Measurements from ENCODE around the gene ZMYND15.
"Not testable (repeated sequence)": the region's sequence is repeated elsewhere in the genome, so short reads cannot be mapped to it uniquely, and the experiment has no call there.

The ZMYND15 gene

DNA sequence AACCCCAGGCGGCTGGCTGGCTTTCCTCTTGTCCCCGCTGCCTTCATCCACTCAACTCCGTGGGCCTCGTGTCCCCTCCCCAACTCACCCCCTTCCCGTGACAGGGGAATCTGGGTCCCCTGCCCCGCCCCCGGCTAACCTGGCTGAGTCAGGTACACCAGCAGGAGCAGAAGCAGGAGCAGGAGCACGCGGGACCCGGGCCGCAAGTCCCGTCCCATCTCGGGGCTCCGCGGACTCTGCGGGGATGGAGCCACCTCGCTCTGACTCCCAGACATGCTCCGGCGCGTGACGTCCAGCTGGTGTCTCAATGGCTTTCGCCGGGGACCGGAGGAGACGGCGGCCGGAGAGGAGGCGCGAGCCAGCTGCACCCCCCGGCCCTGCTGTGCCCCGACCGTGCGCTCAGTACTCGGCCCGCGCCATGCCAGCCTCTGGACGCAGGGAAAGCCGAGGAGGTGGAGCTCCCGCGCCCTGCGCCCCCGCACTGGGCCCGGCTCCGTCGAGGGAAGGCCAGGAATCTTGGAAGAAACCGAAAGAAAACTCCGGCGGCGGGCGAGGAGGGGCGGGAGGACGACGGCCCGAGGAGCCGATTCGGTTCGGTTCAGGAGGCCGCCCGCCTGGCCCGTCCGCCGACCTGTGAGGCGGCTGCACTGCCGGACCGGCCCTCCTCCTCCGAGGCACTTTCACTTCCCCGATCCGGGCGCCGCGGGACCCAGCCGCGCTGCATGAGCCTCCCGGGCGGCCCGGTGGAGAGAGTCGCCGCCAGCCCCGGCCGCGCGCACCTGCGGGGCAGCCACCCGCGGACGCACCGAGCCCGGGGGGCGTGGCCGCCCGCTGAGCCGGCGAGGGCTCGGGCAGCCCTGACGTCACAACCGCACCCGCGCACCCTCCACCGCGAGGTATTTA lies at the start of gene ZMYND15, which contains the start of gene CXCL16:
Gene ZMYND15 (plus strand): TSS at position 712 of the 903 bp plus-strand sequence. CDS start 716 bp downstream, outside the sequence.
Gene CXCL16 (minus strand): TSS at position 807 of the 903 bp plus-strand sequence. CDS start 589 bp downstream, at position 218.
- Histone ChIP-seq H3K9me3 (ENCODE audit: control insufficient read depth in 5 of 5, low read length in 5 of 5) (no peaks in the 10 kb centered on the region), H3K36me3 (ENCODE audit: control insufficient read depth in 5 of 5, insufficient read depth in 5 of 5, low read length in 5 of 5) (peaks cover 0 to 6% (median 0%) of the 10 kb centered on the region in 5 donors), H3K4me3 (ENCODE audit: low read depth in 1 of 5, low read length in 5 of 5) (peak within 1 kb of the TSS; percentile 54 to 83 (median 73)), H3K9ac (ENCODE audit: low read length in 5 of 5) (peak within 1 kb of the TSS; percentile 38 to 84 (median 73)), H3K4me1 (ENCODE audit: control insufficient read depth in 5 of 5, insufficient read depth in 5 of 5, low read length in 5 of 5) (peaks cover 0 to 41% (median 19%) of the 10 kb centered on the region in 5 donors), H3K27ac (ENCODE audit: low read depth, low read length) (peak within 1 kb of the TSS; percentile 23), H3K27me3 (ENCODE audit: control insufficient read depth in 5 of 5, insufficient read depth in 4 of 5, low read length in 5 of 5) (peaks cover under 1 to 10% (median 3%) of the 10 kb centered on the region in 5 donors)

GRCh38 chr17:4689872-4690271 lies 49.8 kb upstream of the ZMYND15 start:
- H3K9ac ChIP-seq (ENCODE audit: low read length in 5 of 5); H3K4me1 ChIP-seq (ENCODE audit: control insufficient read depth in 5 of 5, insufficient read depth in 5 of 5, low read length in 5 of 5); H3K4me3 ChIP-seq (ENCODE audit: low read depth in 1 of 5, low read length in 5 of 5); H3K27me3 ChIP-seq (ENCODE audit: control insufficient read depth in 5 of 5, insufficient read depth in 4 of 5, low read length in 5 of 5); H3K27ac ChIP-seq (ENCODE audit: low read depth, low read length); H3K9me3 ChIP-seq (ENCODE audit: control insufficient read depth in 5 of 5, low read length in 5 of 5): not testable (repeated sequence)
- H3K36me3 ChIP-seq (ENCODE audit: control insufficient read depth in 5 of 5, insufficient read depth in 5 of 5, low read length in 5 of 5), result peaks cover 2 to 29% (median 17%) of the 10 kb centered on the region in 5 donors

DNA sequence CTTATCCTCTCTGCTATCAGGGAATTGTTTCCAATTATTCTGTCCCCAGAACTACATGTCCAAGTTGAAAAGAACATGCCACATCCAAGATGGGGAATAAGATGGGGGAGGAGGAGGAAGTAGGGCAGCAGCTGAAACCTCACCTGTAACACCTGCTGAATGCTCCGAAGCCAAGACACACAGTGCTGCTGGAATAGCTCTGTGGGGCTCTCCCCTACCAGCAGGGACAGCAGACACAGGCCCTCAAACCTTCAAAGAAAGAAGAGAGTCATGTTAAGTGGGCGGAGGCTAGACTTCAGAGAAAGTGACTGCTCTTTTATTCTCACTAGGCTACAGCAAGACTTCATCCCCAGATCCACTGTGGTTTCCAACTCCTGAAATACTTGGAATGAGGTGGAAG lies 48.9 kb upstream of the ZMYND15 start:
- H3K27ac ChIP-seq (ENCODE audit: low read depth, low read length), result no peak overlapping the region
- peaks cover 2 to 29% (median 17%) of the 10 kb centered on the region in 5 donors for H3K36me3 ChIP-seq (ENCODE audit: control insufficient read depth in 5 of 5, insufficient read depth in 5 of 5, low read length in 5 of 5)
- no peaks in the 10 kb centered on the region for H3K4me1 ChIP-seq (ENCODE audit: control insufficient read depth in 5 of 5, insufficient read depth in 5 of 5, low read length in 5 of 5)
- H3K9me3 ChIP-seq (ENCODE audit: control insufficient read depth in 5 of 5, low read length in 5 of 5), result no peaks in the 10 kb centered on the region
- no peaks in the 10 kb centered on the region for H3K27me3 ChIP-seq (ENCODE audit: control insufficient read depth in 5 of 5, insufficient read depth in 4 of 5, low read length in 5 of 5)
- no peak overlapping the region for H3K4me3 ChIP-seq (ENCODE audit: low read depth in 1 of 5, low read length in 5 of 5)
- peak overlapping the region in 1 of 5 donors; percentile 24 for H3K9ac ChIP-seq (ENCODE audit: low read length in 5 of 5)

GRCh38 chr17:4691686-4692085 lies 47.9 kb upstream of the ZMYND15 start:
- H3K9me3 ChIP-seq (ENCODE audit: control insufficient read depth in 5 of 5, low read length in 5 of 5), result no peaks in the 10 kb centered on the region
- H3K27ac ChIP-seq (ENCODE audit: low read depth, low read length), result no peak overlapping the region
- H3K27me3 ChIP-seq (ENCODE audit: control insufficient read depth in 5 of 5, insufficient read depth in 4 of 5, low read length in 5 of 5), result no peaks in the 10 kb centered on the region
- peaks cover 2 to 29% (median 19%) of the 10 kb centered on the region in 5 donors for H3K36me3 ChIP-seq (ENCODE audit: control insufficient read depth in 5 of 5, insufficient read depth in 5 of 5, low read length in 5 of 5)
- H3K4me3 ChIP-seq (ENCODE audit: low read depth in 1 of 5, low read length in 5 of 5), result no peak overlapping the region
- H3K4me1 ChIP-seq (ENCODE audit: control insufficient read depth in 5 of 5, insufficient read depth in 5 of 5, low read length in 5 of 5), result no peaks in the 10 kb centered on the region
- no peak overlapping the region for H3K9ac ChIP-seq (ENCODE audit: low read length in 5 of 5)

DNA sequence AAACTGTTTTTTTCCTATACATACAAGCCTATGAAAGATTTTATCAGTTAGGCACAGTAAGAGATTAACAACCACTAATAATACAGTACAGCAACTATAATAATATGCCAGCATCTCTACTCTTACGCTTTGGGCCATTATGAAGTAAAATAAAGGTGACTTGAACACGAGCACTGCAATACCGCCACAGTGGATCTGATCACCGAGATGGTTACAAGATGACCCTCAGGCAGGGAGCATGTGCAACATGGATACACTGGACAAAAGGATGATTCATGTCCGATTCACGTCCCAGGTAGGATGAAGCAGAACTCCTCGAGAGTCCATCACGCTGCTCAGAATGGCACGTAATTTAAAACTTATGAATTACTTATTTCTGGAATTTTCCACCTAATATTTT lies 46.2 kb upstream of the ZMYND15 start:
- H3K4me3 ChIP-seq (ENCODE audit: low read depth in 1 of 5, low read length in 5 of 5), result no peak overlapping the region
- no peak overlapping the region for H3K9ac ChIP-seq (ENCODE audit: low read length in 5 of 5)
- no peak overlapping the region for H3K27ac ChIP-seq (ENCODE audit: low read depth, low read length)
- no peaks in the 10 kb centered on the region for H3K9me3 ChIP-seq (ENCODE audit: control insufficient read depth in 5 of 5, low read length in 5 of 5)
- no peaks in the 10 kb centered on the region for H3K27me3 ChIP-seq (ENCODE audit: control insufficient read depth in 5 of 5, insufficient read depth in 4 of 5, low read length in 5 of 5)
- no peaks in the 10 kb centered on the region for H3K4me1 ChIP-seq (ENCODE audit: control insufficient read depth in 5 of 5, insufficient read depth in 5 of 5, low read length in 5 of 5)
- peaks cover 2 to 31% (median 22%) of the 10 kb centered on the region in 5 donors for H3K36me3 ChIP-seq (ENCODE audit: control insufficient read depth in 5 of 5, insufficient read depth in 5 of 5, low read length in 5 of 5)

DNA sequence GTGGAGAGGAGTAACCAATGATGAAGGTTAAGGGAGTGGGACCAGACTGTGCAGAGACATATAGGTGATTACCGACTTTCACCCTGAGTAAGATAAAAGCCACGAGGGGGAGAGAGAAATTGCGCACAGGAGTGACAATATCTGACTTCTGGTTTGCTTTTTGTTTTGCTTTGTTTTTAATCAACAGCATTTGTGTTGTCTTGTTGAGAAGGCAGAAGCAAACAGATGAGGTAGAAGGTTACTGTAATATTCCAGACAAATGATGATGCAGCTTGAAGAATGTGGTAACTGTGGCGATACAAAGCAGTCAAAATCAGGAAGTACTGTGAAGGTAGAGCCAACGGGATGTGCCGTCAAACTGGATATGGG lies 43.2 kb upstream of the ZMYND15 start:
- no peaks in the 10 kb centered on the region for H3K27me3 ChIP-seq (ENCODE audit: control insufficient read depth in 5 of 5, insufficient read depth in 4 of 5, low read length in 5 of 5)
- H3K27ac ChIP-seq (ENCODE audit: low read depth, low read length), result no peak overlapping the region
- H3K4me3 ChIP-seq (ENCODE audit: low read depth in 1 of 5, low read length in 5 of 5), result no peak overlapping the region

GRCh38 chr17:4699401-4700056 lies 40.1 kb upstream of the ZMYND15 start:
- H3K27ac ChIP-seq (ENCODE audit: low read depth, low read length); H3K9me3 ChIP-seq (ENCODE audit: control insufficient read depth in 5 of 5, low read length in 5 of 5); H3K4me3 ChIP-seq (ENCODE audit: low read depth in 1 of 5, low read length in 5 of 5); H3K27me3 ChIP-seq (ENCODE audit: control insufficient read depth in 5 of 5, insufficient read depth in 4 of 5, low read length in 5 of 5); H3K9ac ChIP-seq (ENCODE audit: low read length in 5 of 5): not testable (repeated sequence)
- H3K36me3 ChIP-seq (ENCODE audit: control insufficient read depth in 5 of 5, insufficient read depth in 5 of 5, low read length in 5 of 5), result peaks cover 0 to 16% (median 7%) of the 10 kb centered on the region in 5 donors
- peaks cover 4 to 20% (median 15%) of the 10 kb centered on the region in 5 donors for H3K4me1 ChIP-seq (ENCODE audit: control insufficient read depth in 5 of 5, insufficient read depth in 5 of 5, low read length in 5 of 5)

More for the DNA sequence above, 43.2 kb upstream of the ZMYND15 start:
- peaks cover 0 to 20% (median 7%) of the 10 kb centered on the region in 5 donors for H3K36me3 ChIP-seq (ENCODE audit: control insufficient read depth in 5 of 5, insufficient read depth in 5 of 5, low read length in 5 of 5)
- H3K4me1 ChIP-seq (ENCODE audit: control insufficient read depth in 5 of 5, insufficient read depth in 5 of 5, low read length in 5 of 5), result no peaks in the 10 kb centered on the region
- H3K9ac ChIP-seq (ENCODE audit: low read length in 5 of 5), result no peak overlapping the region
- no peaks in the 10 kb centered on the region for H3K9me3 ChIP-seq (ENCODE audit: control insufficient read depth in 5 of 5, low read length in 5 of 5)

DNA sequence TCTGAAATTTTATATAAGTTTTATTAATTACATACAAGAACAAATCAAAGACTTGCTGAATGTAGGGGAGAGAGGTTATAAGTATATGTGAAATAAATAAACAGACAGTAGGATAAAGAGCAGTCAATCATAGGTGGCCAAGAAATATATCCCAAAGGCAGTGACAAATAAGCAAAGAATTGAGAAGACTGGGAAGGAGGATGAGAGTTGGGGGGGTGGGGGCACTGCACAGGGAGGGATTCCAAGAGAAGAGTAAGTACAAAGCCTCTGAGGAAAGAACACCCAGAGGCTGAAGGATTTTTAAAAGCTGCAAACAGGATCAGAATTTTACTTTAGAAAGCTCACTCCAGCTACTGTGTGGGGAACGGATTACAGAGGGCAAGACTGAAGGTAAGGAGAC lies 38.5 kb upstream of the ZMYND15 start:
- Histone ChIP-seq H3K36me3 (ENCODE audit: control insufficient read depth in 5 of 5, insufficient read depth in 5 of 5, low read length in 5 of 5) (peaks cover 0 to 13% (median 7%) of the 10 kb centered on the region in 5 donors), H3K4me1 (ENCODE audit: control insufficient read depth in 5 of 5, insufficient read depth in 5 of 5, low read length in 5 of 5) (peaks cover 4 to 21% (median 18%) of the 10 kb centered on the region in 5 donors), H3K9ac (ENCODE audit: low read length in 5 of 5) (no peak overlapping the region), H3K9me3 (ENCODE audit: control insufficient read depth in 5 of 5, low read length in 5 of 5) (no peaks in the 10 kb centered on the region), H3K27ac (ENCODE audit: low read depth, low read length) (no peak overlapping the region), H3K4me3 (ENCODE audit: low read depth in 1 of 5, low read length in 5 of 5) (no peak overlapping the region), H3K27me3 (ENCODE audit: control insufficient read depth in 5 of 5, insufficient read depth in 4 of 5, low read length in 5 of 5) (no peaks in the 10 kb centered on the region)

DNA sequence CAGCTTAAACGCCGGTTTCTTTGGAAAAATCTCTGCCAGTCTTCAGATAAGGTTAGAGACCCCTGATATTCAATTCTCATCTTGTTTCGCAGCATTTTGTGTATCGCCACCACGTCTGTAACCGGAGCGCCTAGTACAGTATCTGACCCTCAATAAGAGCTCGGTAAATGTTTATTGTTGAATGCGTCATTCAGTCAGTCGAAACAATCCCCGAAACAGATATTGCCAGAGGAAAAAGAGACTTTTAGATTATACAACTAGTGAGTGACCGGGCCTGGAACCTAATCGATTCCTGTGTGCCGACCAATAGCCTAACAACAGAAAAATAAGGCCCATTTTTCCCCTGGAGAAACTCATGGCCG lies 36.3 kb upstream of the ZMYND15 start:
- peak overlapping the region; percentile 80 to 93 (median 86) for H3K9ac ChIP-seq (ENCODE audit: low read length in 5 of 5)
- peak overlapping the region; percentile 46 for H3K27ac ChIP-seq (ENCODE audit: low read depth, low read length)
- peak overlapping the region; percentile 86 to 97 (median 93) for H3K4me3 ChIP-seq (ENCODE audit: low read depth in 1 of 5, low read length in 5 of 5)
- peaks cover 4 to 21% (median 18%) of the 10 kb centered on the region in 5 donors for H3K4me1 ChIP-seq (ENCODE audit: control insufficient read depth in 5 of 5, insufficient read depth in 5 of 5, low read length in 5 of 5)
- H3K27me3 ChIP-seq (ENCODE audit: control insufficient read depth in 5 of 5, insufficient read depth in 4 of 5, low read length in 5 of 5), result no peaks in the 10 kb centered on the region
- H3K36me3 ChIP-seq (ENCODE audit: control insufficient read depth in 5 of 5, insufficient read depth in 5 of 5, low read length in 5 of 5), result no peaks in the 10 kb centered on the region
- peaks cover 0 to under 1% (median 0%) of the 10 kb centered on the region in 5 donors for H3K9me3 ChIP-seq (ENCODE audit: control insufficient read depth in 5 of 5, low read length in 5 of 5)

- Histone ChIP-seq H3K4me1 (ENCODE audit: control insufficient read depth in 5 of 5, insufficient read depth in 5 of 5, low read length in 5 of 5) (peaks cover 4 to 22% (median 18%) of the 10 kb centered on the region in 5 donors), H3K9ac (ENCODE audit: low read length in 5 of 5) (peak overlapping the region in 3 of 5 donors; percentile 80 to 93 (median 92)), H3K4me3 (ENCODE audit: low read depth in 1 of 5, low read length in 5 of 5) (peak overlapping the region; percentile 65 to 97 (median 93))
- H3K27ac ChIP-seq (ENCODE audit: low read depth, low read length); H3K9me3 ChIP-seq (ENCODE audit: control insufficient read depth in 5 of 5, low read length in 5 of 5); H3K27me3 ChIP-seq (ENCODE audit: control insufficient read depth in 5 of 5, insufficient read depth in 4 of 5, low read length in 5 of 5); H3K36me3 ChIP-seq (ENCODE audit: control insufficient read depth in 5 of 5, insufficient read depth in 5 of 5, low read length in 5 of 5): not testable (repeated sequence)
Observed at GRCh38 chr17:4704574-4704907, 35.1 kb upstream of the ZMYND15 start.

Data from subcutaneous abdominal adipose tissue (tissue), 5 donors.